ENCODE data around the gene CGB2.
"Not testable (repeated sequence)": the region's sequence is repeated elsewhere in the genome, so short reads cannot be mapped to it uniquely, and the experiment has no call there.

CGB2 gene

DNA sequence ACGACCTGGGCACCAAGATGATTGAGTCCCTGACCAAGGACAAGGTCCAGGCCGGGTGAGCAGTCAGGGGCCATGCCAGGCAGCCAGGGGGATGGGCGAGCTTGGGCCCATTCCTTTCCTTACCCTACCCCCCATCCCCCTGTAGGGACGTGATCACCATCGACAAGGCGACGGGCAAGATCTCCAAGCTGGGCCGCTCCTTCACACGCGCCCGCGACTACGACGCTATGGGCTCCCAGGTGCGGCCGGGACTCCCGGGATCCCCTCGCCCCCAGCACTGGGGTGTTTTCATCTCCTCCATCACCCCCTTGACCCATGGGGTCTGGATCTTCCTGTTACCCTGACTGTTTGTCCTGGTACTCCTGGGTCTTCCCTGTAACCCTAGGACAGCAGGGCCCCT is 21.9 kb upstream of the CGB2 start:
- no peak for DNase-seq (ENCODE audit: low read depth in 4 of 4, low spot score in 1 of 4)

- no peak for DNase-seq (ENCODE audit: low read depth in 4 of 4, low spot score in 1 of 4)
Observed at GRCh38 chr19:49010453-49010852, 21.2 kb upstream of the CGB2 start.

GRCh38 chr19:49011194-49011593 is 20.5 kb upstream of the CGB2 start:
- no peak for DNase-seq (ENCODE audit: low read depth in 4 of 4, low spot score in 1 of 4)

GRCh38 chr19:49014123-49014869 is 17.4 kb upstream of the CGB2 start:
- DNase-seq (ENCODE audit: low read depth in 4 of 4, low spot score in 1 of 4) = no peak

GRCh38 chr19:49014870-49015255 is 16.8 kb upstream of the CGB2 start:
- DNase-seq (ENCODE audit: low read depth in 4 of 4, low spot score in 1 of 4) = no peak

- no peak for DNase-seq (ENCODE audit: low read depth in 4 of 4, low spot score in 1 of 4)
Observed at GRCh38 chr19:49016067-49016839, 15.4 kb upstream of the CGB2 start.

GRCh38 chr19:49017041-49017665 is 14.5 kb upstream of the CGB2 start, which contains the start of gene LHB:
Gene LHB (minus strand): TSS chr19:49017091. CDS start chr19:49017081, 10 bp downstream.
- no peak for DNase-seq (ENCODE audit: low read depth in 4 of 4, low spot score in 1 of 4)

DNA sequence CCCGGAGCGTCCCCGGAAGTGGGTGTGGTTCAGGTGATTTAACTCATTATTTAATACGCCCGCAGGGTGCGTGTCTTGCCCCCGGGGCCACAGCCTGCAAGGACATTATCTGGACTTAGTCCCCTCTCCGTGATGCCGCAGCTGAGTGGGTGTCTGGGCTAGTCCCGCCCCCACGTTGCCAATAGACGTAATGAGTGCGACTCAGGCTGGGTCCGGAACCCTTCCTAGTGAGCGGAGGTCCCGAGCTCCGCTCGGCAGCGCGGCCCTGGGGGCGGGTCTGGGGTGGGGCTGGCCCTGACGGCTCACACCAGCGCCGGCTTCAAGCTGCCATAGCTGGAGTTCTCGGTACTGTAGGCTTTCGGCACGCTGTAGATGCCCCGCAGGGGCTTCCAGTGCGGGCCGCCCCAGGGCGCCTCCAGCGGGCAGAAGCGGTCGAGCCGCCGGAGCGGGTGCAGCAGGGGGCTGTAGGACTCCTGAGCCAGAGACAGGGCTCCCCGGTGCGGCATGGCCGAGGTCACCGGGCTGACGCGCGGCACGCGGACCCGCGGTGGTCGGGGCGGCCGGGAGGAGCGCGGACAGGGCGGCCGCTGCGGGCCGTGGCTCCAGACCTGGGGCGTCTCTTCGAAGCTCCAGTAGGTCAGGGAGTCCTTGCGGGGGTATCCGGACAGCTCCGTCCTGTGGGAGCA is 13.9 kb upstream of the CGB2 start:
- peak in 2 of 4 experiments; percentile 33 to 46 for DNase-seq (ENCODE audit: low read depth in 4 of 4, low spot score in 1 of 4)

- not testable (repeated sequence) for DNase-seq (ENCODE audit: low read depth in 4 of 4, low spot score in 1 of 4)
Observed at GRCh38 chr19:49018388-49019241, 13.1 kb upstream of the CGB2 start.

GRCh38 chr19:49019242-49019932 is 12.3 kb upstream of the CGB2 start:
- peak; percentile 24 to 58 (median 46) for DNase-seq (ENCODE audit: low read depth in 4 of 4, low spot score in 1 of 4)

- no peak for DNase-seq (ENCODE audit: low read depth in 4 of 4, low spot score in 1 of 4)
Observed at GRCh38 chr19:49020342-49020741, 11.3 kb upstream of the CGB2 start.

- DNase-seq (ENCODE audit: low read depth in 4 of 4, low spot score in 1 of 4) = no peak
Observed at GRCh38 chr19:49020931-49021895, 10.5 kb upstream of the CGB2 start.

DNA sequence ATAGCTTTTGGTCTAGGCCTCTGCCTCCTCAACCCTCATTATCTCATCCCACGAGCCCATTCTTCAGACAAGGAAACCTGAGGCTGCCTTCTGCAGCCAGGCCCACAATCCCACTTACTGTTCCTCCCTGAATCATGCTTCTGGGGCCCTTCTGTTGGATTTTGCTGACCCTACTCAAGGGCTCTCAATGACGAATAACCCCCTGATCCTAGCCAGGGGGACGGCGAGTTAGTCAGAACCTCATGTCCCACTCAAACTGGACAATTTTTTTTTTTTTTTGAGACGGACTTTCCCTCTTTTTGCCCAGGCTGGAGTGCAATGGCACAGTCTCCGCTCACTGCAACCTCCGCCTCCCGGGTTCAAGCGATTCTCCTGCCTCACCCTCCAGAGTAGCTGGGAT is 9.6 kb upstream of the CGB2 start:
- DNase-seq (ENCODE audit: low read depth in 4 of 4, low spot score in 1 of 4) = no peak

- not testable (repeated sequence) for DNase-seq (ENCODE audit: low read depth in 4 of 4, low spot score in 1 of 4)
Observed at GRCh38 chr19:49024233-49024632, 7.5 kb upstream of the CGB2 start, which contains the start of gene CGB3. Gene CGB3 (minus strand): TSS chr19:49024333. CDS start chr19:49023971, 362 bp downstream.

DNA sequence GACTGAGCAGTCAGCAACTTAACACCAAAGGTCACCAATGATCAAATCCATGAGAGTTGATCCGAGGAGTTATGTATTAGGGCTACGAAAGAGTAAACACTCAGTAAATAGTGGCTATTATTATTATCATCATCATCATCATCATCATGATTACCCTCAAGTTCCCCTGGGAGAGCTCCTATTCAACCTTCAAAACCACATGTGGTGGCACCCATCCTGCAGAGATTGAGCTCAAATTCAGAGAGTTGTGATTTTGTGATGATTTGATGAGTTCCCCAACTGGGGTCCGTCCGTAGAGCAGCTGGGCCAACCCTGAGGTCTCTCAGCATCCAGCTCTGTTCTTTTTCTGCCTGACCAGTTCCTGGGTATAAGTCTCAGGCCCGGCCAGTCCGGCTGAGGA is 6.6 kb upstream of the CGB2 start:
- DNase-seq (ENCODE audit: low read depth in 4 of 4, low spot score in 1 of 4) = not testable (repeated sequence)

- not testable (repeated sequence) for DNase-seq (ENCODE audit: low read depth in 4 of 4, low spot score in 1 of 4)
Observed at GRCh38 chr19:49025599-49025998, 6.1 kb upstream of the CGB2 start.

DNA sequence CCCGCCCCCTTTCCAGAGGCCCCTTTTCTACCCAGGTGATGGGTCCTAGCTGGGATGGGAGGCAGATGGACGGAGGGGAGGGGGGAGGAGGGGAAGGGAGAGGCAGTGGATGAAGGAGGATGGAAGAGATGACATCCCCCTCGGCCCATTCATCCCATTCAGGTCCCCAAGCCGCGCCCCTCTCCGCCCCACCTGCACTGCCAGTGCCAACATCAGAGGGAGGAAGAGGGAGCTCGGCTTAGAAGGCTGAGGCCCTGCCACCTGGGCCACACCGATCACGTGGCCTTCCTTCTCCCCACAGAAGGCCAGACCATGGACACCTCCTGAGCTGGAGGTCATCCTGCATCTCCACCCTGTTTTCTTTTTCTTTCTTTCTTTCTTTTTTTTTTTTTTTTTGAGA is 3.0 kb upstream of the CGB2 start:
- not testable (repeated sequence) for DNase-seq (ENCODE audit: low read depth in 4 of 4, low spot score in 1 of 4)

- DNase-seq (ENCODE audit: low read depth in 4 of 4, low spot score in 1 of 4) = not testable (repeated sequence)
Observed at GRCh38 chr19:49029749-49030148, 1.9 kb upstream of the CGB2 start.
